ENCODE measurements around the gene C6orf58. TPM values are rescaled to one million over a fixed set of nuclear protein-coding genes. Genes with fewer than 3 reads are reported as not detected.
"Not testable (repeated sequence)": the region's sequence is repeated elsewhere in the genome, so short reads cannot be mapped to it uniquely, and the experiment has no call there.

Gene C6orf58
- total RNA-seq, 2 experiments from 2014 or later, result not detected

DNA sequence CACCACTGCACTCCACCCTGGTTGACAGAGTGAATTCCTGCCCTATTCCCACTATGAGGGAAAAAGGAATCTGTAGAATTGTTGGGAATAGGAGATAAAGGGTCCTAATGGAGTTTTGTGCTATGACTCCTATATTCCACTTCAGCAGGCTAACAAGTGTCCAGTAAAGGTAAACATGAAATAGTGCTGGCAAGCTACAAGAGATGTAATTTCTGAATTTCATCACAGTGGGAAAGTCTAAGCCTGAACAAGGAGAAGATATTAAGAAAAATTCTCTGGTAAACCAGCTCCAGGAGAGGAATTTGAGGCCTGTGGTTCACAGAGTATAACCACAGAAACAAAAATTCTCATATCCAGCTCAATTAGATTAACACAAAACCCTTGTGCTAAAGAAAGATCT, 10.3 kb upstream of the C6orf58 start:
- peaks cover 12% of the 10 kb centered on the region for H3K4me1 Mint-ChIP-seq (ENCODE audit: low read depth)
- H3K36me3 Mint-ChIP-seq, result no peaks in the 10 kb centered on the region
- no peak for DNase-seq
- H3K27ac Mint-ChIP-seq, result no peak overlapping the region
- CTCF ChIA-PET, result interaction anchor here (1.2 to 1.3 kb wide), 2 partner anchors 18 to 51 kb away, joined by 3 to 5 read pairs; no protein-coding TSS in a partner anchor
- intact Hi-C loops (cut with micrococcal nuclease), result no loop called here
- H3K27me3 Mint-ChIP-seq, result no peaks in the 10 kb centered on the region
- H3K4me3 Mint-ChIP-seq, result no peak overlapping the region
- POLR2A ChIA-PET, result no interaction called here
- H3K9me3 Mint-ChIP-seq, result no peaks in the 10 kb centered on the region

DNA sequence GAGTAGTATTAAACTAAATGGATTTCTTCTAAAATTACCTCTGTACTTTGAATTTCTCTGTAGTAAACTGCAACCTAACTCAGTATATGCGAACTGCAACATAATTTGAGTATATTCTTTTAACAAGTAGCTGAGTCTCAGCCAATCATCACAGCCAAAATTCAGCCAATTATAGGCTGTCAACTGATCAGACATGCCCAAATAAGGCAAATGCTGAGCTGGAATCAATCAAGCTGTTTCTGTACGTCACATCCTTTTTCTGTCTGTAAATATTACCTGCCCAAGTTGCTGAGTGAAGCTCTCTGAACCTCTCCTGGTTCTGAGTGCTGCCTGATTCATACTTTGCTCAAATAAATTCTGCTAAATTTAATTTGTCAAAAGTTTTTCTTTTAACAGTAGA, 9.5 kb upstream of the C6orf58 start:
- no peak for DNase-seq
- intact Hi-C loops (cut with micrococcal nuclease), result no loop called here
- Mint-ChIP-seq H3K4me1 (ENCODE audit: low read depth) (peaks cover 13% of the 10 kb centered on the region), H3K9me3 (no peaks in the 10 kb centered on the region), H3K27me3 (no peaks in the 10 kb centered on the region), H3K27ac (no peak overlapping the region), H3K36me3 (no peaks in the 10 kb centered on the region), H3K4me3 (no peak overlapping the region)
- ChIA-PET CTCF (interaction anchor here (0.7 to 1.1 kb wide), 3 partner anchors 13 to 288 kb away, joined by 3 to 5 read pairs (median 3); no protein-coding TSS in a partner anchor), POLR2A (no interaction called here)

DNA sequence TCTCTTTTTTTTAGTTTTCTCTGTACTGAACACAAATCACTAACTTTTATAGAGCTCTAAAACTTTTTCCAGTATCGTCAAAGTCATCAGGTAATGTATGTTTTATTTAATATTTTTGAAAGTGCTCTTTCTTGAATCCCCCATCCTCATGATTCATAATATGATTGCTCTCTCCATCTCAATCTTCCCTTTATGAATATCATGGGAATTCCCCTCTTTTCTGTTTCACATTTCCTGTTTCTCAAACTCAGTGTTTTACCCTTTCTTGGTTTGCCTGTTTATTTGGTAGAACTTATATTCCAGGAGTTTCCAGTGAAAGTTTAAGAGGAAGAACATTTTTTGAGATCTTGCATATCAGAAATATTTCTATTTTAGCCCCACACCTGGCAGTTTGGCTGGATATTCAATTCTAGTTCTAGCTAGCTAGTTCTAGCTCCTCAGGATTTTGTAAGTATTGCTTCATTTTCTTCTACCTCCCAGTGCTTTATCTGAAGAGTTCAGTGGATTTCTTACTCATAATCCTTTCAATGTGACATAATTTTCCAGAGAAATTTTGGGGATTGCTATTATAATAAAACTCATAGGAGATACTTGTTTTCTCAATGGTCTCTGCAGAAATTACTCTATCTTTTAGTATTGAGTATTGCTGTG, 6.1 kb upstream of the C6orf58 start:
- Mint-ChIP-seq H3K4me3 (no peak overlapping the region), H3K9me3 (no peaks in the 10 kb centered on the region), H3K4me1 (ENCODE audit: low read depth) (peaks cover 13% of the 10 kb centered on the region), H3K36me3 (no peaks in the 10 kb centered on the region), H3K27ac (no peak overlapping the region), H3K27me3 (no peaks in the 10 kb centered on the region)
- ChIA-PET CTCF (no interaction called here), POLR2A (no interaction called here)
- intact Hi-C loops (cut with micrococcal nuclease), result loop anchor here (1.0 kb wide), 1 partner anchor 87 kb away; no protein-coding TSS in a partner anchor
- DNase-seq, result no peak

DNA sequence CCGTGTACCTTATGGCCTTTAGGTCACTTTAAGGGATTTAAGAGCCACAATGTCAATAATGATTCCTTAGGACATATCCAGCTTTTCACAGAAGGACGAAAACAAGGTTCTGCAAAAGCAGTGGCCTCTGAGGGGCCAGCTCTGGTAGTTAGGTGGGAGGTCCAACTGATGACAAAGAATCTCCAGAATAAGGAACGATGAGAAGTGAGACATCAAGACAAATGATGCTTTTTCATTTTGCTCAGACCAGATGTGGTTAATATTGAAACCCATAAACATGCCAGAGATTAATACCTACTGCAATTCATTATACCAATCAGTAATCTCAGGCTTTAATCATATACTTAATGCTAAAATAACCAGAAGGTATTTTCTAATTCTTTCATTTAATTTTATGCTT, 1.9 kb downstream of the C6orf58 start:
- H3K36me3 Mint-ChIP-seq, result no peaks in the 10 kb centered on the region
- H3K4me1 Mint-ChIP-seq (ENCODE audit: low read depth), result peaks cover 8% of the 10 kb centered on the region
- no peak overlapping the region for H3K27ac Mint-ChIP-seq
- CTCF ChIA-PET, result no interaction called here
- DNase-seq, result no peak
- intact Hi-C loops (cut with micrococcal nuclease), result no loop called here
- no peaks in the 10 kb centered on the region for H3K9me3 Mint-ChIP-seq
- POLR2A ChIA-PET, result no interaction called here
- peaks cover 14% of the 10 kb centered on the region for H3K27me3 Mint-ChIP-seq
- H3K4me3 Mint-ChIP-seq, result no peak overlapping the region

DNA sequence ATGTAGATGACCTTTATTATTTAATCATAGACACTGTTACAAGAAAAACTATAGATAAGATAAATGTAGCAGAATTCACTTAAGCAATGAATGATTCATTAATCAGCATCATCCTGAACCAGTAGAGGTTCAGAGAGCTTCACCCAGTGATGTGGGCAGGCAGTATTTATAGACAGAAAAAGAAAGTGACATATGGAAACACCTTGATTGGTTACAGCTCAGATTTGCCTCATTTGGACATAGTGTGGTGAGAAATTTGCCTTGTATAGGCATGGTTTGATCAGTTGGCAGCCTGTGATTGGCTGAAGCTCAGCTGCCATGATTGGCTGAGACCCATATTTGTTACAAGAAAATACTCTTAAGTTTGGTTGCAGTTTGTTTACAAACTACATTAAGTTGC, 4.6 kb downstream of the C6orf58 start:
- no peak for DNase-seq
- H3K9me3 Mint-ChIP-seq, result no peaks in the 10 kb centered on the region
- H3K4me3 Mint-ChIP-seq, result no peak overlapping the region
- intact Hi-C loops (cut with micrococcal nuclease), result no loop called here
- CTCF ChIA-PET, result no interaction called here
- H3K27me3 Mint-ChIP-seq, result peaks cover 14% of the 10 kb centered on the region
- peaks cover 8% of the 10 kb centered on the region for H3K4me1 Mint-ChIP-seq (ENCODE audit: low read depth)
- H3K36me3 Mint-ChIP-seq, result no peaks in the 10 kb centered on the region
- POLR2A ChIA-PET, result no interaction called here
- no peak overlapping the region for H3K27ac Mint-ChIP-seq

DNA sequence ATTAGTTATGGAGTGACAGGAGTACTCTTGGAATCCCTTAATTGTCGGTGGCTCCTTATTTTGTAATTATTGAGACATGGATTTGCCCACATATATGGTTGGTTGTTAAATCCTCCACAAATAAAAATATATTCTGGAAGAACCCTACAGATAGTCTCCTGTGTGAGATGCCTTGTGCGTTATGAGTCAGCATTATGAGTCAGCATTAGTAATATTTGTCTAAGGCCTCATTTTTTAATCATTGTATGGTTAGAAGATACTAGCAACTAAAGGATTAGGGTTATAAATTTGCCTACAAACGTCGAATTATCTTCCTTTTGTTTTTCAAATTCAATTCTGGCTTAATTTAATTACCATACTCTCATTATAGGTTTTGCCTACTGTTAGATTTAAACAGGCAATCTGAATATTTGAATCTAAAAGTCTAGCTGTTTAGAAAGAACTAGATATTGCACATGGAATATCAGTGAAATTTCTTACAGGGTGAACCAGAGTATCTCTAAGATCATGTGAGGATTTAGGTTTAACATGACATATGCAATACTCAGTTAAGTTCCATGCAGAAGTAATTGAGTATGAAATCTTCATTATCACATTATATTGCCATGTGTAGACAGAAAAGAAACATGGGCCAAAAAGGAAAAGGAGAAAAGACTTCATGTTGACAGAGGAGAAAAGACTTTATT, 5.9 kb downstream of the C6orf58 start:
- H3K9me3 Mint-ChIP-seq, result no peaks in the 10 kb centered on the region
- DNase-seq, result no peak
- intact Hi-C loops (cut with micrococcal nuclease), result no loop called here
- ChIA-PET POLR2A (no interaction called here), CTCF (no interaction called here)
- H3K27ac Mint-ChIP-seq, result no peak overlapping the region
- peaks cover 6% of the 10 kb centered on the region for H3K27me3 Mint-ChIP-seq
- no peak overlapping the region for H3K4me3 Mint-ChIP-seq
- H3K4me1 Mint-ChIP-seq (ENCODE audit: low read depth), result peaks cover 8% of the 10 kb centered on the region
- H3K36me3 Mint-ChIP-seq, result no peaks in the 10 kb centered on the region

DNA sequence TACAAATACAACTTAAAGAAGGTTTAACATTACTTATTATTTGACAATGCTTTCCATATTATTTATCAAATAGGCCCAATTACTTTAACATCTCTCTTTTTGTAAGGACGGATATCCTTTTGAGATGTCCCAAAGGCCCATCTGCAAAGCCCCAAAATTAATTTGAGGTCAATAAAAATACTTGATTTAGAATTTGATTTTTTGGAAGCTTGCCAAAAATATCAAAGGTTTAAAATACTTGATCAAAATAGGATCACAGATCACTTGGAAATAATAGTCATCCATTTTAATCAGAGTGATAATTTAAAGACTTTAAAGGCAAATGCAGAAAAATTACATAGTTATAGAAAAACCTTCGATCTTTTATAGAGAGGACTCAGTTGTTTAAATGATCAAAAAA, 8.1 kb downstream of the C6orf58 start:
- CTCF ChIA-PET, result no interaction called here
- H3K4me3 Mint-ChIP-seq, result no peak overlapping the region
- no peak for DNase-seq
- H3K36me3 Mint-ChIP-seq, result no peaks in the 10 kb centered on the region
- H3K27ac Mint-ChIP-seq, result no peak overlapping the region
- no peaks in the 10 kb centered on the region for H3K9me3 Mint-ChIP-seq
- no peaks in the 10 kb centered on the region for H3K4me1 Mint-ChIP-seq (ENCODE audit: low read depth)
- intact Hi-C loops (cut with micrococcal nuclease), result no loop called here
- POLR2A ChIA-PET, result interaction anchor here (0.6 kb wide), 1 partner anchor 1214 kb away, joined by 3 read pairs; no protein-coding TSS in a partner anchor
- H3K27me3 Mint-ChIP-seq, result no peaks in the 10 kb centered on the region

DNA sequence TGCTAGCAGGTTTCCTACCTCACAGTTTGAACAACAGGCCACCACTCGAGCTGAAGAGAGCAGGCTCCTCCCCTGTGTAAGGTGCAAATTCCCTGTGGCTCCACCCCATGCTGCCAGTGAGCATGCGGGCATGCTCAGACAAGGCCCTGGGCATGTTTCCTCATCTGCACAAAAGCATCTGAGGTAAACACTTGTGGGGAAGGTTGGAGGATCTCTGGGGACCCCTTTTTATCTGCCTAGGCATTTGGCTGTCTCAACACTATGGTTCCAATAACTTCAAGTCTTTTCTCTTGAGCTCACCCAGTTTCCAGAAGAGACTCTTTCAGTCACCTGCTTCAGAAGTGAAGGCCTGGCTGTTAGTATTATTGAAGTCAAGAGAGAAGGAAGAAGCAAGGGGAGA, 9.4 kb downstream of the C6orf58 start:
- intact Hi-C loops (cut with micrococcal nuclease), result no loop called here
- POLR2A ChIA-PET, result no interaction called here

DNA sequence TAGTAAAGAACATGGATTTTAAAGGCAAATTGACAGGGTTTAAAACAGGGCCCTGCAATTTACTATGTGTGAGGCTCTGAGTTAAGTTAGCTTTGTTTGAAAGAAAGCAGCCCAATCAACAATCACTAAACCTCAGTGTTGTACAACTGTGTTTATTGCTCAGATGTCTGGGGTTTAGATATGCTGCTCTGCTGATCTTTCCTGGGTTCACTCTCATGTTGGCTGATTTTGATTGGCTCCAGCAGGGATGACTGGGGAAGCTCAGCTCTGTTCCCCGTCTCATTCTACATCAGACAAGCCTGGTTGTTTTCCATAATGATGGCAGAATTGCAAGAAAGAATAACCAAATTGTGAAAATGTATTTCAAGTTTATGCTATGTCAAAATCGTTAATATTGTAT, 10.9 kb downstream of the C6orf58 start:
- no peak overlapping the region for H3K4me3 Mint-ChIP-seq
- CTCF ChIA-PET, result no interaction called here
- H3K36me3 Mint-ChIP-seq, result peaks cover 3% of the 10 kb centered on the region

More for the DNA sequence above, 9.4 kb downstream of the C6orf58 start:
- no peaks in the 10 kb centered on the region for H3K27me3 Mint-ChIP-seq
- no peak for DNase-seq
- CTCF ChIA-PET, result interaction anchor here (0.6 kb wide), 1 partner anchor 69 kb away, joined by 3 read pairs; no protein-coding TSS in a partner anchor
- H3K36me3 Mint-ChIP-seq, result no peaks in the 10 kb centered on the region
- no peak overlapping the region for H3K4me3 Mint-ChIP-seq
- no peak overlapping the region for H3K27ac Mint-ChIP-seq
- no peaks in the 10 kb centered on the region for H3K9me3 Mint-ChIP-seq
- no peaks in the 10 kb centered on the region for H3K4me1 Mint-ChIP-seq (ENCODE audit: low read depth)

DNA sequence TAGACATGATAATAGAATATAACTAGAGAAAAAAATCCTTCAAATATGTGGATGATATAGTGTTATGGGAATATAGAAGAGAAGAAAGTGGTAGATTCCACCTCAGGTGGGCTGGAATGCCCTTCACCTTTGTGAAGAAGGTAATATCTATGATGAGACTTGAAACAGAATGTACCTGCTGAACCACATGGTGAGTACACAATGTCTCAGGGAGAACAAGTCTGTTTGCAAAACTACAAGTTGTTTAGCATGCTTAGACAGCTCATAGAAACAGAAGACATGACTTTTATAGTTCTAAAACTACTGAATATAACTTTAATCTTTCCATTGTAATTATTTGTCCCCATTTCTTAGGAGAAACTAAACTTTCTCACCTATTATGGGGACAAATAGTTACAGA, 12.2 kb downstream of the C6orf58 start:
- H3K27ac Mint-ChIP-seq, result no peak overlapping the region
- no peaks in the 10 kb centered on the region for H3K9me3 Mint-ChIP-seq
- H3K27me3 Mint-ChIP-seq, result no peaks in the 10 kb centered on the region
- intact Hi-C loops (cut with micrococcal nuclease), result no loop called here
- H3K36me3 Mint-ChIP-seq, result peaks cover 3% of the 10 kb centered on the region
- ChIA-PET CTCF (no interaction called here), POLR2A (no interaction called here)
- no peaks in the 10 kb centered on the region for H3K4me1 Mint-ChIP-seq (ENCODE audit: low read depth)
- no peak for DNase-seq
- no peak overlapping the region for H3K4me3 Mint-ChIP-seq

More for the DNA sequence above, 10.9 kb downstream of the C6orf58 start:
- no peaks in the 10 kb centered on the region for H3K9me3 Mint-ChIP-seq
- no peak overlapping the region for H3K27ac Mint-ChIP-seq
- POLR2A ChIA-PET, result no interaction called here
- H3K4me1 Mint-ChIP-seq (ENCODE audit: low read depth), result no peaks in the 10 kb centered on the region
- intact Hi-C loops (cut with micrococcal nuclease), result no loop called here
- DNase-seq, result no peak
- H3K27me3 Mint-ChIP-seq, result no peaks in the 10 kb centered on the region

DNA sequence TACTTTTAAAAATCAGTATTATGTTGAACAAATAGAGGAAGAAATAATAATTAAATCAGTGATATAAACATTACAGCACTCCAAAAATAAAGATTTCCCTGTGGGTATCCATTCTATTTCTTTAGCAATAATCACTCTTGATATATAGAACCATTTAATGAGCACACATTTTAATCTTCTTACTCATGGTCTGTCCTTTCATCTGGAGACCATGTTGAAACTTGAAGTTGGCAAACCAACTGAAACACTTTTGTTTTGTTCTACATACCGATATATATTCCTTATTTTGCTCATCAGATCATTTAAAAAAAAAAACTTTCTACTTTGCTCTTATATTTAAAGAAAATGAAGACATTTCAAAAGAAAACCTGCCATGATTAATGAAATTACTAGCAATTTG, 13.4 kb downstream of the C6orf58 start:
- CTCF ChIA-PET, result no interaction called here
- H3K9me3 Mint-ChIP-seq, result no peaks in the 10 kb centered on the region
- intact Hi-C loops (cut with micrococcal nuclease), result no loop called here
- H3K4me1 Mint-ChIP-seq (ENCODE audit: low read depth), result no peaks in the 10 kb centered on the region
- H3K36me3 Mint-ChIP-seq, result peaks cover 3% of the 10 kb centered on the region
- H3K4me3 Mint-ChIP-seq, result no peak overlapping the region
- no peak overlapping the region for H3K27ac Mint-ChIP-seq
- H3K27me3 Mint-ChIP-seq, result no peaks in the 10 kb centered on the region
- DNase-seq, result no peak
- POLR2A ChIA-PET, result no interaction called here

DNA sequence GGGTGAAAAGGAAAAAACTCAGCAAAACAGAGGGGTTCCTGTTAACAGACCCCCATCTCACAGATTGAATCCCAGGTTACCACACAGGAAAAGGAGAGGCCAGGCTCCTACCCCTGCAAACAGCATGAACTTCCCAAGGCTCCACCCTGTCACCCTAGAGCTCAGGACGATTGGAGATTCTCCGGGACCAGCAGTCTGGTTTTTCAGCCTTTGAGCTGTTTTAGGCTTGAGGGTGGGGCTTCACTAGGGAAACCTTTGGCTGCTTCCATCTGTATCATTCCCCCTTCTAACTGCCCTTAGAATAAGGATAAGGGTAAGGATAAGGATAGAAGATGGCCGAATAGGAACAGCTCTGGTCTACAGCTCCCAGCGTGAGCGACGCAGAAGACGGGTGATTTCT, 16.0 kb downstream of the C6orf58 start:
- intact Hi-C loops (cut with micrococcal nuclease), result no loop called here
- H3K27ac Mint-ChIP-seq, result no peak overlapping the region
- no peak overlapping the region for H3K4me3 Mint-ChIP-seq

DNA sequence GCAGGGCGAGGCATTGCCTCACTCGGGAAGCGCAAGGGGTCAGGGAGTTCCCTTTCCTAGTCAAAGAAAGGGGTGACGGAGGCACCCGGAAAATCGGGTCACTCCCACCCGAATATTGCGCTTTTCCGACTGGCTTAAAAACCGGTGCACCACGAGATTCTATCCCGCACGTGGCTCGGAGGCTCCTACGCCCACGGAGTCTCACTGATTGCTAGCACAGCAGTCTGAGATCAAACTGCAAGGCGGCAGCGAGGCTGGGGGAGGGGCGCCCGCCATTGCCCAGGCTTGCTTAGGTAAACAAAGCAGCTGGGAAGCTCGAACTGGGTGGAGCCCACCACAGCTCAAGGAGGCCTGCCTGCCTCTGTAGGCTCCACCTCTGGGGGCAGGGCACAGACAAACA, 16.5 kb downstream of the C6orf58 start:
- H3K27ac Mint-ChIP-seq; DNase-seq; H3K4me1 Mint-ChIP-seq (ENCODE audit: low read depth); H3K27me3 Mint-ChIP-seq; intact Hi-C loops (cut with micrococcal nuclease); H3K9me3 Mint-ChIP-seq; POLR2A ChIA-PET; H3K36me3 Mint-ChIP-seq; H3K4me3 Mint-ChIP-seq: not testable (repeated sequence)
- CTCF ChIA-PET, result interaction anchor here (0.6 kb wide), 1 partner anchor 406 kb away, joined by 3 read pairs; no protein-coding TSS in a partner anchor

More for the DNA sequence above, 16.0 kb downstream of the C6orf58 start:
- Mint-ChIP-seq H3K4me1 (ENCODE audit: low read depth) (no peaks in the 10 kb centered on the region), H3K27me3 (no peaks in the 10 kb centered on the region), H3K36me3 (peaks cover 3% of the 10 kb centered on the region), H3K9me3 (no peaks in the 10 kb centered on the region)
- ChIA-PET POLR2A (no interaction called here), CTCF (interaction anchor here (0.6 kb wide), 1 partner anchor 406 kb away, joined by 3 read pairs; no protein-coding TSS in a partner anchor)
- no peak for DNase-seq
